SJCRH30 (cell line): ENCODE measurements around the gene DPY30. TPM values are rescaled to one million over a fixed set of nuclear protein-coding genes. Genes with fewer than 3 reads are reported as not detected.

Experiments
- DNase-seq, 2 experiments: peaks; one replicate each; pipeline ENCODE4 v3.0.0-alpha.2; 2015 to 2020
- H3K27ac ChIP-seq: fragments of 250-450 bp; sonication (Bioruptor Pico); 2 replicates; pipeline ENCODE4 v1.5.1; 2020; ENCODE audit warnings: mild to moderate bottlenecking, moderate library complexity
- H3K27me3 ChIP-seq: fragments of 250-450 bp; sonication (Bioruptor Pico); 2 replicates; pipeline ENCODE4 v1.5.1; 2020; ENCODE audit warnings: mild to moderate bottlenecking, moderate library complexity
- H3K36me3 ChIP-seq: fragments of 250-450 bp; sonication (Bioruptor Pico); 2 replicates; pipeline ENCODE4 v1.5.1; 2020; ENCODE audit warnings: mild to moderate bottlenecking, moderate library complexity
- H3K4me1 ChIP-seq: fragments of 250-450 bp; sonication (Bioruptor Pico); 2 replicates; pipeline ENCODE4 v1.5.1; 2020; ENCODE audit warnings: mild to moderate bottlenecking, moderate library complexity
- H3K4me3 ChIP-seq: fragments of 250-450 bp; sonication (Bioruptor Pico); 2 replicates; pipeline ENCODE4 v1.5.1; 2020; ENCODE audit warnings: mild to moderate bottlenecking, moderate library complexity
- H3K9me3 ChIP-seq: fragments of 250-450 bp; sonication (Bioruptor Pico); replicated peaks from 2 replicates; pipeline ENCODE4 v1.5.1; 2020; ENCODE audit warnings: mild to moderate bottlenecking, moderate library complexity
- total RNA-seq: library from RNA; depleted of rRNA; stranded (reverse); fragments of >200 nt; shearing (Covaris generic); gene quantifications from 2 replicates; pipeline ENCODE4 v1.2.3, GENCODE V29; 2014

The DPY30 gene
- total RNA-seq, 1 experiment from 2014 or later: 148 TPM

GRCh38 chr2:31998731-31999383 lies 40.7 kb downstream of the DPY30 start:
- 0 out of 2 replicates have a peak, but pooled peaks cover 7% of the 10 kb centered on the region for H3K36me3 ChIP-seq
- no peaks in the 10 kb centered on the region for H3K27me3 ChIP-seq
- H3K4me1 ChIP-seq: no peaks in the 10 kb centered on the region
- DNase-seq: no peak
- no peaks in the 10 kb centered on the region; the same call in 1 of the 2 replicates for H3K9me3 ChIP-seq
- no peak overlapping the region for H3K4me3 ChIP-seq
- H3K27ac ChIP-seq: no peak overlapping the region

DNA sequence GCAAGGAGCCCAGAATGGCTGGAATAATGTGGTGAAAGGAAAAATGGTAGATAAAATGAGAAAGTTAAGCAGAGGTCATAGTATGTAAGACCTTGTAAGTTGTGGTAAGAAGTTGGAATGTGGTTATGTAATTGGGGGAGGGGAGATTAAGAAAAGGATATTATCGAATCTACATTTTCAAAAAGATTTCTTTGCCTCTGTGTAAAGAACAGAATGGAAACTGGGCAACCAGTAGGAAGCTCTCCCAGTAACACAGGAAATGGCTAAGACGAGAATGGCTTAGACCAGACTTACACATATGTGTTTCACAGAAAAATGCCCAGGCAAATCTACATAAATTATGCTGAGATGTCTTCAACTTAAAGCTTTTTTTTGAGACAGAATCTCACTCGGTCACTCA lies 42.0 kb downstream of the DPY30 start:
- no peak for DNase-seq
- no peak overlapping the region for H3K27ac ChIP-seq
- no peak overlapping the region for H3K4me3 ChIP-seq
- H3K36me3 ChIP-seq: 0 out of 2 replicates have a peak, but pooled peaks cover 7% of the 10 kb centered on the region
- no peaks in the 10 kb centered on the region; the same call in 1 of the 2 replicates for H3K9me3 ChIP-seq
- no peaks in the 10 kb centered on the region for H3K4me1 ChIP-seq
- H3K27me3 ChIP-seq: no peaks in the 10 kb centered on the region

- H3K4me1 ChIP-seq: no peaks in the 10 kb centered on the region
- 0 out of 2 replicates have a peak, but pooled peaks cover 6% of the 10 kb centered on the region for H3K36me3 ChIP-seq
- no peak for DNase-seq
- no peak overlapping the region for H3K4me3 ChIP-seq
- H3K27ac ChIP-seq: no peak overlapping the region
- H3K27me3 ChIP-seq: no peaks in the 10 kb centered on the region
- no peaks in the 10 kb centered on the region; the same call in 1 of the 2 replicates for H3K9me3 ChIP-seq
Observed at GRCh38 chr2:31996571-31997150, 42.9 kb downstream of the DPY30 start.

- Histone ChIP-seq H3K27ac (no peak overlapping the region), H3K4me1 (no peaks in the 10 kb centered on the region), H3K27me3 (no peaks in the 10 kb centered on the region), H3K9me3 (no peaks in the 10 kb centered on the region; the same call in 1 of the 2 replicates), H3K36me3 (0 out of 2 replicates have a peak, but pooled peaks cover 3% of the 10 kb centered on the region), H3K4me3 (no peak overlapping the region)
- no peak for DNase-seq
Observed at GRCh38 chr2:31992934-31993333, 46.7 kb downstream of the DPY30 start.

GRCh38 chr2:31992025-31992579 lies 47.5 kb downstream of the DPY30 start:
- Histone ChIP-seq H3K36me3 (0 out of 2 replicates have a peak, but pooled peaks cover 3% of the 10 kb centered on the region), H3K27me3 (no peaks in the 10 kb centered on the region), H3K4me3 (no peak overlapping the region), H3K27ac (no peak overlapping the region), H3K9me3 (no peaks in the 10 kb centered on the region; the same call in 1 of the 2 replicates), H3K4me1 (no peaks in the 10 kb centered on the region)
- no peak for DNase-seq

DNA sequence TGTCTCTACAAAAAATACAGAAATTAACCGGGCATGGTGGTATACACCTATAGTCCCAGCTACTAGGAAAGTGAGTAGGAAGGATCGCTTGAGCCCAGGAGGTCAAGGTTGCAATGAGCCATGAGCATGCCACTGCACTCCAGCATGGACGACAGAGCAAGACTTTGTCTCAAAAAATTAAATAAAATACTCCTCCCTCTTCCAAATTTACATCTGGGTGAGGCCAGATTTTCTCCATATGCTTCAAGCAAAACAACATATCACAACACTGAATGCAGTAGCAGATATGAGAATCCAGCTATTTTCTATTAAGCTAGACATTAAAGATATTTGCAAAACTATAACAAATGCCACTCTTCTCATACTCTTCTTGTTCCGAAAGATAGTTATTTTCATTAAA lies 49.7 kb downstream of the DPY30 start:
- no peak for DNase-seq
- Histone ChIP-seq H3K27me3 (no peaks in the 10 kb centered on the region), H3K9me3 (no peaks in the 10 kb centered on the region), H3K27ac (no peak overlapping the region), H3K36me3 (peaks cover 2% of the 10 kb centered on the region; the same call in 1 of the 2 replicates), H3K4me3 (no peak overlapping the region), H3K4me1 (no peaks in the 10 kb centered on the region)

DNA sequence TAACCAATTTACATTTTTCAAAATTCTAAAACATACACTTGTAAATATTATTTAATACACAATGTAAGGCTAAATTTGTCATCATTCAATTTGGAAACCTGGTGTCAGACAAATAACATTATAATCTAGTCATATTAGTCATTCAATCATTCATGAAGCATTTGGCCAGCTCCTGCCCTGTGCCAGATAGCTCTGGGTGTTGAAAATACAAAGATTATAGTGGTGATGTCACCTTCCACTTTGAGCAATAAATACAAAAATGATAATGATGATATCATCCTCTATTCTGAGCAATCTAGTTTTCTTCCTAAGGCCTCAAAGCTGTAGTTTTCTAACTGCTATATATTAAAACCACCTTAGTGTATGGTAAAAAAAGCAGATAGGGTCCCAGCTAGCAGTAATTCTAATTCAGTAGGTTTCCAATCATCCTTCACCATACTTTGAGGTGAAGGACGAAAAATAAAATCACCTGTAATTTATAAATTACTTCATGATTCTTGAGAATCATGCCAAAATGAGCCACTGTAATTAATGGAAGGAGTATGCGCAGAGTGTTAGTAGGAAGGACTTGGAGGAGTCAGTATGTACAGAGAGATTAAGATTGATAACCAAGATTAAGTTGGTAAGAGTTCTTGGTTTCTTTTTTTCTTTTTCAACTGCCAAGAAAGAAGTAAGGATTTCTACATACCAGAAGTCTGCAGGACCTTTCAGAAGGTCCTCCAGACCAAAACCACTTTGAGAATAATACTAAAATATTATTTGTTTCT lies 52.0 kb downstream of the DPY30 start:
- Histone ChIP-seq H3K4me3 (no peak overlapping the region), H3K9me3 (no peaks in the 10 kb centered on the region), H3K27me3 (no peaks in the 10 kb centered on the region), H3K4me1 (no peaks in the 10 kb centered on the region), H3K36me3 (peaks cover 4% of the 10 kb centered on the region), H3K27ac (no peak overlapping the region)
- DNase-seq: no peak

GRCh38 chr2:31986906-31987305 lies 52.7 kb downstream of the DPY30 start:
- H3K9me3 ChIP-seq: no peaks in the 10 kb centered on the region
- peaks cover 5% of the 10 kb centered on the region for H3K36me3 ChIP-seq
- no peaks in the 10 kb centered on the region for H3K4me1 ChIP-seq
- H3K27me3 ChIP-seq: no peaks in the 10 kb centered on the region
- DNase-seq: no peak
- no peak overlapping the region for H3K4me3 ChIP-seq
- H3K27ac ChIP-seq: no peak overlapping the region

DNA sequence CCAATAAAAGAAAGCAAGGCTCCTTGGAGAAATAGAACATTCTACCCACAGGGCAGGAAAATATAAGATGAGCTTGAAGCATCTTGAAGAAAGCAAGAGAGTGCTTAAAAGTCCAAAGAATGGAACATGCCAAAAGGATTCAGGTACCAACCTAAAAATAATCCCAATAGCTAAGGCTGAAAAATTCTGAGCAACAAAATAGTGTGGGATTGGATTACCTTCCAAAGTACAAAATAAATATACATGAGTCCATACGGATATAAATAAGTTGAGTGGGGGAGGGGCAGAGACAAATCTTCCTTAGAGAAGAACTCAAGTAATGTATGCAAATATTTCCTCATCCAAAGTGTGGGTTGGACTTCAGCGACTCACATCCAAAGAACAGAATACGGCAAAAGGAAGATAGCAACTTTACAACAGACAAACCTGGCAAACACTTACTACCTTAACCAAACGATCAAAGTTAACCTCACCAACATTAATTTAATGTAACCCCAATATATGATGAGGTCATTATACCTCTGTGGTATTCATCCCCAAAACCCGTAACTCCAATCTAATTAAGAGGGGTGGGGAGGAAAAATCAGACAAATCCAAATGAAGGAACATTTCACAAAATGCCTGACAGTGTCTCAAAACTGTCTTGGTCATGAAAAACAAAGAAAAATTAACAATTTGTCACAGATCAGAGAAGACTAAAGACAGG lies 55.7 kb downstream of the DPY30 start:
- no peak for DNase-seq

GRCh38 chr2:31980674-31981356 lies 58.8 kb downstream of the DPY30 start:
- no peak for DNase-seq
- peaks cover 3% of the 10 kb centered on the region; the same call in 1 of the 2 replicates for H3K36me3 ChIP-seq
- H3K27ac ChIP-seq: no peak overlapping the region
- no peaks in the 10 kb centered on the region for H3K9me3 ChIP-seq
- H3K27me3 ChIP-seq: no peaks in the 10 kb centered on the region
- H3K4me1 ChIP-seq: no peaks in the 10 kb centered on the region
- H3K4me3 ChIP-seq: no peak overlapping the region

More for the DNA sequence above, 55.7 kb downstream of the DPY30 start:
- no peak overlapping the region for H3K4me3 ChIP-seq
- H3K27ac ChIP-seq: no peak overlapping the region
- H3K9me3 ChIP-seq: no peaks in the 10 kb centered on the region
- H3K27me3 ChIP-seq: no peaks in the 10 kb centered on the region
- H3K36me3 ChIP-seq: peaks cover 5% of the 10 kb centered on the region
- no peaks in the 10 kb centered on the region for H3K4me1 ChIP-seq

GRCh38 chr2:31979956-31980355 lies 59.6 kb downstream of the DPY30 start:
- DNase-seq: no peak
- Histone ChIP-seq H3K36me3 (peaks cover 3% of the 10 kb centered on the region; the same call in 1 of the 2 replicates), H3K4me3 (no peak overlapping the region), H3K27me3 (no peaks in the 10 kb centered on the region), H3K4me1 (no peaks in the 10 kb centered on the region), H3K27ac (no peak overlapping the region), H3K9me3 (no peaks in the 10 kb centered on the region)

DNA sequence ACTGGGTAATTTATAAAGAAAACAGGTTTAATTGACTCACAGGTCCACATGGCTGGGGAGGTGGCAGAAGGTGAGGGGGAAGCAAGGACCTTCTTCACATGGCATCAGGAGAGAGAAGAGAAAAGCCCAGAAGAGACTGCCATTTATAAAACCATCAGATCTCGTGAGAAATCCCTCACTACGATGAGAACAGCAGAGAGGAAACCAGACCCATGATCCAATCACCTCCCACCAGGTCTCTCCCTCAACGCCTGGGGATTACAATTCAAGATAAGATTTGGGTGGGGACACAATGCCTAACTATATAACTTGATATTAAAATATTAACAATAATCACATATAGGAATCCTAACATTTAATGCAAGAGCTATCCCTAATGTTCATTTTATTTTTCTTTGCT lies 60.6 kb downstream of the DPY30 start:
- H3K4me3 ChIP-seq: no peak overlapping the region
- no peak overlapping the region for H3K27ac ChIP-seq
- no peaks in the 10 kb centered on the region for H3K4me1 ChIP-seq
- H3K27me3 ChIP-seq: no peaks in the 10 kb centered on the region
- peaks cover 3% of the 10 kb centered on the region; the same call in 1 of the 2 replicates for H3K36me3 ChIP-seq
- no peaks in the 10 kb centered on the region for H3K9me3 ChIP-seq
- no peak for DNase-seq

DNA sequence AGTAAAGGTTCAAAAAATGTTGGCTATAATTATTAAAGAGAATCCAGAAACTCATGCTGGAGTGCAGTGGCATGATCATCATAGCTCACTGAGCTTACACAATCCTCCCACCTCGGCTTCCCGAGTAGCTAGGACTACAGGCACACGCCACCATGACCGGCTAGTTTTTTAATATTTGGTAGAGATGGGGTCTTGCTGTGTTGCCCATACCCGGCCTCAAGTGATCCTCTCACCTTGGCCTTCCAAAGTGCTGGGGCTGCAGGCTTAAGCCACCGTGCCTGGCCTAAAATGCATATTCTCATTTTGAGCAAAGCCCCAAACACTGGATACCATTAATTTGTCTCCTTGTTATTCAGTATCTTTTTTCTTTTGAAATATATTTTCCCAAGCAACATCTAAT lies 61.2 kb downstream of the DPY30 start:
- Histone ChIP-seq H3K9me3 (no peaks in the 10 kb centered on the region), H3K4me3 (no peak overlapping the region), H3K27ac (no peak overlapping the region), H3K4me1 (no peaks in the 10 kb centered on the region), H3K36me3 (peaks cover 3% of the 10 kb centered on the region; the same call in 1 of the 2 replicates), H3K27me3 (no peaks in the 10 kb centered on the region)
- no peak for DNase-seq
